Neural progenitor cell (in vitro differentiated cells): ENCODE data around the gene PHF2.

Experiments used
- CTCF ChIP-seq: fragments of 200-600 bp; sonication (generic); IDR thresholded peaks from 2 replicates; pipeline ENCODE4 v1.5.1; 2017; ENCODE audit warnings: antibody characterized with exemption, mild to moderate bottlenecking
- EZH2phosphoT487 ChIP-seq: fragments of 200-600 bp; sonication (generic); IDR thresholded peaks from 2 replicates; pipeline ENCODE4 v1.6.1; 2017; ENCODE audit warnings: antibody characterized with exemption

GRCh38 chr9:93630806-93631411 lies 54.5 kb downstream of the PHF2 start:
- no peak for TF ChIP-seq CTCF
- no peak for TF ChIP-seq EZH2phosphoT487
